H1 (cell line): ENCODE measurements around the gene ATP6V1E1. TPM values are rescaled to one million over a fixed set of nuclear protein-coding genes. Genes with fewer than 3 reads are reported as not detected.

ENCODE experiments used
- CTCF ChIA-PET: fragments of 300-600 bp; sonication (Branson Sonifier 250); formaldehyde crosslinking; loops from one replicate; lab custom pipeline; 2021; ENCODE audit not compliant: partially characterized antibody; lab: Charles Lee
- POLR2A ChIA-PET: fragments of 300-600 bp; sonication (Branson Sonifier 250); formaldehyde crosslinking; loops from one replicate; lab custom pipeline; 2021; ENCODE audit warnings: inconsistent platforms; ENCODE audit not compliant: partially characterized antibody; lab: Charles Lee
- DNase-seq, 2 experiments: peaks; one replicate each; pipeline versions ENCODE4 v3.0.0 to v3.0.0-alpha.2; 2010 to 2022; ENCODE audit warnings: low spot score in 2 of 2, low read depth in 1 of 2, mixed read lengths in 1 of 2
- FAIRE-seq: peaks from 2 replicates; lab custom pipeline; 2011; peaks lifted over from hg19 to GRCh38; lab: Jason Lieb, UNC
- H2AFZ ChIP-seq: 2 replicates; pipeline ENCODE4 v1.8.1; 2012; ENCODE audit warnings: low read length, inconsistent platforms
- H2AK5ac ChIP-seq: 2 replicates; pipeline ENCODE4 v1.6.1; 2013; ENCODE audit warnings: low read depth, low read length
- H2BK120ac ChIP-seq: replicated peaks from 2 replicates; pipeline ENCODE3; 2013; ENCODE audit warnings: low read depth, low read length, inconsistent platforms
- H2BK12ac ChIP-seq: 2 replicates; pipeline ENCODE4 v1.6.1; 2013; ENCODE audit warnings: low read depth, low read length
- H2BK15ac ChIP-seq: 2 replicates; pipeline ENCODE4 v1.6.1; 2013; ENCODE audit warnings: low read length
- H2BK20ac ChIP-seq: 2 replicates; pipeline ENCODE4 v1.6.1; 2013; ENCODE audit warnings: low read length
- H2BK5ac ChIP-seq: 2 replicates; pipeline ENCODE4 v1.6.1; 2013; ENCODE audit warnings: low read depth, low read length
- H3K14ac ChIP-seq: 2 replicates; pipeline ENCODE4 v1.6.1; 2013; ENCODE audit warnings: inconsistent platforms; ENCODE audit not compliant: insufficient read length
- H3K18ac ChIP-seq: 2 replicates; pipeline ENCODE4 v1.6.1; 2013; ENCODE audit warnings: low read length; ENCODE audit errors: extremely low read depth
- H3K23ac ChIP-seq: 2 replicates; pipeline ENCODE4 v1.6.1; 2013; ENCODE audit warnings: inconsistent platforms; ENCODE audit not compliant: insufficient read length
- H3K23me2 ChIP-seq: 2 replicates; pipeline ENCODE4 v1.6.1; 2013; ENCODE audit warnings: low read depth, low read length
- H3K27ac ChIP-seq: 2 replicates; pipeline ENCODE4 v1.6.1; 2011; ENCODE audit warnings: low read depth, low read length, inconsistent platforms
- H3K27me3 ChIP-seq, 4 experiments: replicated peaks in 1 of 4; 1 replicate in 1 of 4; 2 replicates in 3 of 4; pipeline versions ENCODE4 v1.6.1 to v1.8.1; 2011 to 2013; ENCODE audit warnings: low read length in 3 of 4, mild to moderate bottlenecking in 3 of 4, inconsistent platforms in 2 of 4, mixed read lengths in 2 of 4, moderate library complexity in 1 of 4; ENCODE audit not compliant: control insufficient read depth in 3 of 4, insufficient read depth in 3 of 4; ENCODE audit errors: extremely low read depth in 1 of 4
- H3K36me3 ChIP-seq, 4 experiments: 2 replicates each; pipeline versions ENCODE4 v1.6.1 to v1.8.1; 2011 to 2013; ENCODE audit warnings: mild to moderate bottlenecking in 4 of 4, low read length in 3 of 4, moderate library complexity in 2 of 4, control low read depth in 1 of 4, inconsistent platforms in 1 of 4; ENCODE audit not compliant: insufficient read depth in 4 of 4, control insufficient read depth in 2 of 4
- H3K4ac ChIP-seq: replicated peaks from 2 replicates; pipeline ENCODE3; 2013; ENCODE audit warnings: low read length, low read depth, mixed read lengths, inconsistent platforms; ENCODE audit not compliant: insufficient read length
- H3K4me1 ChIP-seq, 4 experiments: replicated peaks in 1 of 4; 1 replicate in 1 of 4; 2 replicates in 3 of 4; pipeline versions ENCODE4 v1.6.1 to v1.8.1; 2011 to 2013; ENCODE audit warnings: low read length in 3 of 4, inconsistent platforms in 2 of 4, mixed read lengths in 1 of 4; ENCODE audit not compliant: insufficient read depth in 4 of 4, control insufficient read depth in 3 of 4
- H3K4me2 ChIP-seq, 2 experiments: 2 replicates each; pipeline versions ENCODE4 v1.6.1 to v1.8.1; 2011 to 2013; ENCODE audit warnings: low read depth in 2 of 2, low read length in 2 of 2, control low read depth in 1 of 2, inconsistent platforms in 1 of 2, mild to moderate bottlenecking in 1 of 2; ENCODE audit not compliant: insufficient read depth in 1 of 2
- H3K4me3 ChIP-seq, 4 experiments: fragments of 200-600, 300-600 bp in 1 of 4; sonication (generic), shearing (Covaris generic), sonication (Bioruptor Twin) in 1 of 4; 2 replicates each; pipeline versions ENCODE4 v1.5.1 to v1.8.1; 2011 to 2016; ENCODE audit warnings: low read length in 4 of 4, low read depth in 3 of 4, control low read depth in 2 of 4, inconsistent platforms in 2 of 4, mild to moderate bottlenecking in 2 of 4, mixed read lengths in 1 of 4, moderate library complexity in 1 of 4; ENCODE audit not compliant: insufficient read depth in 2 of 4; ENCODE audit errors: extremely low read depth in 1 of 4
- H3K56ac ChIP-seq: replicated peaks from 2 replicates; pipeline ENCODE3; 2013; ENCODE audit warnings: low read depth, mild to moderate bottlenecking, mixed read lengths, low read length, inconsistent platforms; ENCODE audit not compliant: insufficient read length
- H3K79me1 ChIP-seq: 2 replicates; pipeline ENCODE4 v1.6.1; 2013; ENCODE audit warnings: low read depth, low read length, control low read depth
- H3K79me2 ChIP-seq, 2 experiments: 2 replicates each; pipeline versions ENCODE4 v1.6.1 to v1.8.1; 2012 to 2013; ENCODE audit warnings: low read length in 2 of 2, mild to moderate bottlenecking in 2 of 2, inconsistent platforms in 1 of 2; ENCODE audit not compliant: insufficient read depth in 2 of 2, control insufficient read depth in 1 of 2
- H3K9ac ChIP-seq, 4 experiments: replicated peaks in 1 of 4; 1 replicate in 1 of 4; 2 replicates in 3 of 4; pipeline versions ENCODE4 v1.6.1 to v1.8.1; 2011 to 2013; ENCODE audit warnings: low read depth in 3 of 4, low read length in 3 of 4, control low read depth in 2 of 4, mild to moderate bottlenecking in 2 of 4, moderate library complexity in 2 of 4, inconsistent platforms in 1 of 4; ENCODE audit errors: extremely low read depth in 1 of 4
- H3K9me3 ChIP-seq, 2 experiments: 2 replicates each; pipeline versions ENCODE4 v1.6.1 to v1.8.1; 2012 to 2013; ENCODE audit warnings: mild to moderate bottlenecking in 2 of 2, moderate library complexity in 2 of 2, control low read depth in 1 of 2, inconsistent platforms in 1 of 2, low read depth in 1 of 2, low read length in 1 of 2, mixed read lengths in 1 of 2; ENCODE audit not compliant: insufficient read depth in 2 of 2
- H4K20me1 ChIP-seq, 2 experiments: replicated peaks in 1 of 2; 2 replicates each; pipeline versions ENCODE3 to v1.8.1; 2011 to 2013; ENCODE audit warnings: inconsistent platforms in 2 of 2, low read length in 2 of 2, mild to moderate bottlenecking in 1 of 2; ENCODE audit not compliant: insufficient read depth in 2 of 2, control insufficient read depth in 1 of 2
- H4K5ac ChIP-seq: 2 replicates; pipeline ENCODE4 v1.6.1; 2013; ENCODE audit warnings: low read length, low read depth, mixed read lengths, inconsistent platforms; ENCODE audit not compliant: insufficient read length
- H4K8ac ChIP-seq: 2 replicates; pipeline ENCODE4 v1.8.0; 2013; ENCODE audit warnings: mild to moderate bottlenecking, moderate library complexity, low read length, inconsistent platforms; ENCODE audit not compliant: insufficient read depth; ENCODE audit errors: extremely low read depth
- H4K91ac ChIP-seq: replicated peaks from 2 replicates; pipeline ENCODE3; 2013; ENCODE audit warnings: low read length, mixed read lengths, inconsistent platforms; ENCODE audit not compliant: insufficient read length
- BCL11A ChIP-seq, 2 experiments: IDR thresholded peaks; one replicate each; pipeline ENCODE4 v1.6.1; 2011; ENCODE audit warnings: low read depth in 2 of 2, low read length in 2 of 2, mild to moderate bottlenecking in 2 of 2
- CBX8 ChIP-seq: fragments of 300-800, 300-1000 bp; sonication (generic); IDR thresholded peaks from 2 replicates; pipeline ENCODE4 v1.7.1; 2016; ENCODE audit warnings: low read depth, low read length, borderline replicate concordance
- CHD2 ChIP-seq: IDR thresholded peaks from 2 replicates; pipeline ENCODE4 v1.6.1; 2012; ENCODE audit warnings: low read length, improper control_type of control experiment
- CTBP2 ChIP-seq: IDR thresholded peaks from 2 replicates; pipeline ENCODE4 v1.7.0; 2011; ENCODE audit warnings: borderline replicate concordance, mild to moderate bottlenecking, moderate library complexity, mixed read lengths, low read length; ENCODE audit not compliant: insufficient read depth, insufficient read length
- EP300 ChIP-seq, 2 experiments: IDR thresholded peaks; 1 replicate in 1 of 2; 2 replicates in 1 of 2; pipeline ENCODE4 v1.6.1; 2011 to 2012; ENCODE audit warnings: low read depth in 2 of 2, low read length in 2 of 2, mild to moderate bottlenecking in 2 of 2, borderline replicate concordance in 1 of 2, inconsistent platforms in 1 of 2, moderate library complexity in 1 of 2
- EZH2 ChIP-seq: fragments of 200-600 bp; sonication (generic); IDR thresholded peaks from 2 replicates; pipeline ENCODE4 v1.7.1; 2012; ENCODE audit warnings: low read depth, mild to moderate bottlenecking, moderate library complexity, low read length, inconsistent platforms; ENCODE audit not compliant: severe bottlenecking
- JUND ChIP-seq: IDR thresholded peaks from 2 replicates; pipeline ENCODE4 v1.6.1; 2011; ENCODE audit warnings: mild to moderate bottlenecking, improper control_type of control experiment, low read length
- KDM4A ChIP-seq: IDR thresholded peaks from one replicate; pipeline ENCODE4 v1.7.1; 2012; ENCODE audit warnings: low read depth, mild to moderate bottlenecking, moderate library complexity, low read length, inconsistent platforms; ENCODE audit not compliant: severe bottlenecking
- SRF ChIP-seq: IDR thresholded peaks from 2 replicates; pipeline ENCODE4 v1.6.1; 2011; ENCODE audit warnings: mild to moderate bottlenecking, low read depth, low read length, moderate library complexity
- TAF1 ChIP-seq: IDR thresholded peaks from 2 replicates; pipeline ENCODE4 v1.6.1; 2011; ENCODE audit warnings: mild to moderate bottlenecking, low read depth, low read length
- TAF7 ChIP-seq: optimal IDR thresholded peaks from 2 replicates; pipeline ENCODE3; 2011; ENCODE audit warnings: low read depth, mild to moderate bottlenecking, inconsistent platforms, low read length, moderate library complexity, borderline replicate concordance
- WGBS, 2 experiments: shearing (Covaris generic) in 1 of 2; methylation state at CpG; one replicate each; pipeline versions ENCODE4 v1.1.6 to v1.1.7; 2013 to 2015; ENCODE audit warnings: low lambda C conversion rate in 2 of 2, mixed read lengths in 2 of 2, inconsistent platforms in 1 of 2, low coverage in 1 of 2, missing lambda C conversion rate in 1 of 2; ENCODE audit not compliant: insufficient replicate concordance in 2 of 2, insufficient coverage in 1 of 2, insufficient read length in 1 of 2; ENCODE audit errors: extremely low coverage in 1 of 2, missing lambda C conversion rate in 1 of 2; 5-methylcytosine and 5-hydroxymethylcytosine counted together
- polyA plus RNA-seq, 7 experiments: library from polyadenylated mRNA; depleted of rRNA in 3 of 7; stranded (reverse) in 5 of 7; unstranded in 2 of 7; fragments of >200 nt in 5 of 7; fragments of 200-250 nt in 2 of 7; gene quantifications; 1 replicate in 5 of 7; 2 replicates in 1 of 7; 4 replicates in 1 of 7; pipeline versions ENCODE4 v1.2.1 to v1.2.3, GENCODE V29; 2011 to 2013; ENCODE audit warnings: missing spikeins in 2 of 7, mixed read lengths in 2 of 7
- total RNA-seq: library from RNA; stranded (reverse); fragmentation: NEBNext Ultra II Directional; extraction: Animal tissue kit (Norgen Biotek cat#: 25700); gene quantifications from 2 replicates; pipeline ENCODE4 v1.2.1, GENCODE V29; 2021
- TF ChIP-seq, protein P1 (sequence below): IDR thresholded peaks from 2 replicates; pipeline ENCODE4 v1.6.1; 2011; ENCODE audit warnings: low read length, improper control_type of control experiment

The ATP6V1E1 gene
- total and polyA plus RNA-seq, 2 of the 8 experiments (the other 6 are each of a cell fraction or from before 2014, with no cell fraction given): 80.4 to 88.1 TPM

DNA sequence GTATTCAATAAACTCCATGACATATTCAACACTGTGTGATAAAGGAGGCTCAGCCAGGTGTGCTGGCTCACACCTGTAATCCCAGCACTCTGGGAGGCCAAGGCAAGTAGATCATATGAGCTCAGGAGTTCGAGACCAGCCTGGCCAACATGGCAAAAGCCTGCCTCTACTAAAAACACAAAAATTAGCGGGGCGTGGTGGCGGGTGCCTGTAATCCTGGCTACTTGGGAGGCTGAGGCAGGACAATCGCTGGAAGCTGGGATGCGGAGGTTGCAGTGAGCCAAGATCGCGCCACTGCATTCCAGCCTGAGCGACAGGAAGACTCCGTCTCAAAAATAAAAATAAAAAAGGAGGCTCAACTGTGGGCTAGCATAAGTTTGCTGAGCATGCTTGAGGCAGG lies 69.4 kb downstream of the ATP6V1E1 start:
- Histone ChIP-seq H3K79me1 (no peaks in the 10 kb centered on the region), H3K23me2 (no peaks in the 10 kb centered on the region), H3K9me3 (peaks cover 0 to 3% of the 10 kb centered on the region in 2 experiments; a peak in 2 of 4 replicates), H2BK12ac (no peak overlapping the region), H4K91ac (no peak overlapping the region), H2BK5ac (no peak overlapping the region), H3K27me3 (no peaks in the 10 kb centered on the region), H2AFZ (no peak overlapping the region), H3K9ac (no peak overlapping the region), H4K20me1 (no peaks in the 10 kb centered on the region), H3K4me1 (peaks cover 9 to 19% (median 14%) of the 10 kb centered on the region in 4 experiments; a peak in 6 of 7 replicates), H2AK5ac (no peak overlapping the region), H4K8ac (no peak overlapping the region), H3K4me2 (no peak overlapping the region), H3K27ac (no peak overlapping the region), H3K36me3 (peaks cover 18 to 47% (median 38%) of the 10 kb centered on the region in 4 experiments), H3K4me3 (no peak overlapping the region), H2BK20ac (no peak overlapping the region), H3K23ac (no peak overlapping the region), H3K18ac (no peak overlapping the region), H3K4ac (no peak overlapping the region), H2BK15ac (no peak overlapping the region), H3K79me2 (no peaks in the 10 kb centered on the region), H3K14ac (no peak overlapping the region), H3K56ac (no peak overlapping the region), H2BK120ac (no peak overlapping the region), H4K5ac (no peak overlapping the region)
- no peak for DNase-seq
- 97% methylated on average over 10 of the region's 10 CpGs; no CpG with 5 or more reads in 1 of the 2 experiments for WGBS, 2 experiments
- no peak for FAIRE-seq
- POLR2A ChIA-PET: interaction anchor here (1.2 to 1.4 kb wide), 4 partner anchors 11 to 80 kb away, joined by 3 to 5 read pairs (median 3); partner anchors contain the start of gene BCL2L13
- CTCF ChIA-PET: interaction anchor here (0.6 to 3.0 kb wide), 23 partner anchors 8 to 233 kb away, joined by 3 to 27 read pairs (median 4); no protein-coding TSS in a partner anchor
- TF ChIP-seq SRF: no peak
- no peak for TF ChIP-seq KDM4A
- TF ChIP-seq CBX8: no peak
- no peak for TF ChIP-seq CTBP2
- TF ChIP-seq CHD2: no peak
- no peak for TF ChIP-seq JUND
- TF ChIP-seq, protein P1, sequence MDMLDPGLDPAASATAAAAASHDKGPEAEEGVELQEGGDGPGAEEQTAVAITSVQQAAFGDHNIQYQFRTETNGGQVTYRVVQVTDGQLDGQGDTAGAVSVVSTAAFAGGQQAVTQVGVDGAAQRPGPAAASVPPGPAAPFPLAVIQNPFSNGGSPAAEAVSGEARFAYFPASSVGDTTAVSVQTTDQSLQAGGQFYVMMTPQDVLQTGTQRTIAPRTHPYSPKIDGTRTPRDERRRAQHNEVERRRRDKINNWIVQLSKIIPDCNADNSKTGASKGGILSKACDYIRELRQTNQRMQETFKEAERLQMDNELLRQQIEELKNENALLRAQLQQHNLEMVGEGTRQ: no peak
- TF ChIP-seq EZH2: no peak
- no peak for TF ChIP-seq TAF1
- TF ChIP-seq EP300 (IDR thresholded peaks at IDR 0.05; ENCODE audit: borderline replicate concordance in 1 of 2, low read depth in 2 of 2, low read length in 2 of 2): no peak
- no peak for TF ChIP-seq TAF7
- TF ChIP-seq BCL11A (IDR thresholded peaks at IDR 0.05; ENCODE audit: low read depth in 2 of 2, low read length in 2 of 2): no peak
